ENCODE data around the gene MMP27. TPM values are rescaled to one million over a fixed set of nuclear protein-coding genes. Genes with fewer than 3 reads are reported as not detected.
"Not testable (repeated sequence)": the region's sequence is repeated elsewhere in the genome, so short reads cannot be mapped to it uniquely, and the experiment has no call there.

MMP27 gene
- total RNA-seq, 2 donors from 2014 or later, result not detected

- Histone ChIP-seq H3K27ac (no peak overlapping the region), H3K36me3 (no peaks in the 10 kb centered on the region), H3K4me1 (replicated peaks) (no peaks in the 10 kb centered on the region), H3K9me3 (no peaks in the 10 kb centered on the region), H3K4me3 (no peak overlapping the region), H3K27me3 (replicated peaks; ENCODE audit: insufficient read depth) (no peaks in the 10 kb centered on the region)
- peak; percentile 30 for DNase-seq (ENCODE audit: low spot score)
- intact Hi-C loops (cut with DNase I), result no loop called here
- 54% methylated on average over 8 of the region's 8 CpGs for WGBS
- TF ChIP-seq POLR2AphosphoS5 (IDR thresholded peaks at IDR 0.05), result no peak
- TF ChIP-seq, protein P1, sequence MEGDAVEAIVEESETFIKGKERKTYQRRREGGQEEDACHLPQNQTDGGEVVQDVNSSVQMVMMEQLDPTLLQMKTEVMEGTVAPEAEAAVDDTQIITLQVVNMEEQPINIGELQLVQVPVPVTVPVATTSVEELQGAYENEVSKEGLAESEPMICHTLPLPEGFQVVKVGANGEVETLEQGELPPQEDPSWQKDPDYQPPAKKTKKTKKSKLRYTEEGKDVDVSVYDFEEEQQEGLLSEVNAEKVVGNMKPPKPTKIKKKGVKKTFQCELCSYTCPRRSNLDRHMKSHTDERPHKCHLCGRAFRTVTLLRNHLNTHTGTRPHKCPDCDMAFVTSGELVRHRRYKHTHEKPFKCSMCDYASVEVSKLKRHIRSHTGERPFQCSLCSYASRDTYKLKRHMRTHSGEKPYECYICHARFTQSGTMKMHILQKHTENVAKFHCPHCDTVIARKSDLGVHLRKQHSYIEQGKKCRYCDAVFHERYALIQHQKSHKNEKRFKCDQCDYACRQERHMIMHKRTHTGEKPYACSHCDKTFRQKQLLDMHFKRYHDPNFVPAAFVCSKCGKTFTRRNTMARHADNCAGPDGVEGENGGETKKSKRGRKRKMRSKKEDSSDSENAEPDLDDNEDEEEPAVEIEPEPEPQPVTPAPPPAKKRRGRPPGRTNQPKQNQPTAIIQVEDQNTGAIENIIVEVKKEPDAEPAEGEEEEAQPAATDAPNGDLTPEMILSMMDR (IDR thresholded peaks at IDR 0.05), result peak; percentile 12 to 70 (median 64)
Observed at GRCh38 chr11:102733232-102733875, 27.8 kb upstream of the MMP27 start.

DNA sequence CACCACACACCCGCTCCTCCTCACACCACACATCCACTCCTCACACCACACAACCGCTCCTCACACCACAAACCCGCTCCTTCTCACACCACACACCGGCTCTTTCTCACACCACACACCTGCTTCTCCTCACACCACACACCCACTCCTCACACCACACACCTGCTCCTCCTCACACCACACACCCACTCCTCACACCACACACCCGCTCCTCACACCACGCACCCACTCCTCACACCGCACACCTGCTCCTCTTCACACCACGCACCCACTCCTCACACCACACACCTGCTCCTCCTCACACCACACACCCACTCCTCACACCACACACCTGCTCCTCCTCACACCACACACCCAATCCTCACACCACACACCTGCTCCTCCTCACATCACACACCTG is 25.4 kb upstream of the MMP27 start:
- H3K27ac ChIP-seq; H3K27me3 ChIP-seq (replicated peaks; ENCODE audit: insufficient read depth); H3K36me3 ChIP-seq; DNase-seq (ENCODE audit: low spot score); H3K4me3 ChIP-seq; H3K4me1 ChIP-seq (replicated peaks); H3K9me3 ChIP-seq; intact Hi-C loops (cut with DNase I): not testable (repeated sequence)
- 54% methylated on average over 8 of the region's 8 CpGs for WGBS

- 50% methylated on average over 9 of the region's 9 CpGs for WGBS
- intact Hi-C loops (cut with DNase I), result no loop called here
Observed at GRCh38 chr11:102729849-102730815, 24.6 kb upstream of the MMP27 start.

DNA sequence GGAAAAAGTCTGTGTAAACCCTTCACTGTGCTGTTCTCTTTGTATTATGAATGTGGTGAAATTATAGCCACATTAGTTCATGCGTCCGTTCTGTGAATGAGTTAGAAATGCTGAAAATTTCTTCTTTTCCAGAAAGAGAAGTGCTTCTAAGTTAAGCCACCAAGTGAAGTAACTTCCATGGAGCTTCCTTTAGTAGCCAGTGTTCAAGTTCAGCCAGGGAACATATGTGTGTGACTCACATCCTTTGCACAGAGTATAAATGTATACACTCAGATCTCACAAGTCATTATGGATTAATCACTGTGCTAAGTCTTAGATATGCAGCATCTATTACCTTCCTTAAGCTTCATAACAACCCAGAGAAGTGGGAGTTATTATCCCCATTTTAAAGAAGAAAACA is 22.3 kb upstream of the MMP27 start:
- Histone ChIP-seq H3K27me3 (replicated peaks; ENCODE audit: insufficient read depth) (no peaks in the 10 kb centered on the region), H3K27ac (no peak overlapping the region), H3K4me3 (no peak overlapping the region), H3K4me1 (replicated peaks) (no peaks in the 10 kb centered on the region), H3K36me3 (no peaks in the 10 kb centered on the region), H3K9me3 (no peaks in the 10 kb centered on the region)
- 79% methylated on average over 2 of the region's 2 CpGs for WGBS
- DNase-seq (ENCODE audit: low spot score), result no peak
- intact Hi-C loops (cut with DNase I), result no loop called here
- TF ChIP-seq POLR2A (IDR thresholded peaks at IDR 0.05) (no peak), POLR2AphosphoS5 (IDR thresholded peaks at IDR 0.05) (no peak)
- TF ChIP-seq, protein P1 (IDR thresholded peaks at IDR 0.05), result no peak

More at GRCh38 chr11:102729849-102730815, 24.6 kb upstream of the MMP27 start:
- TF ChIP-seq, protein P1 (IDR thresholded peaks at IDR 0.05), result no peak
- TF ChIP-seq POLR2AphosphoS5 (IDR thresholded peaks at IDR 0.05) (no peak), POLR2A (IDR thresholded peaks at IDR 0.05) (no peak)
- Histone ChIP-seq H3K9me3 (no peaks in the 10 kb centered on the region), H3K4me3 (no peak overlapping the region), H3K4me1 (replicated peaks) (no peaks in the 10 kb centered on the region), H3K36me3 (no peaks in the 10 kb centered on the region), H3K27ac (no peak overlapping the region), H3K27me3 (replicated peaks; ENCODE audit: insufficient read depth) (no peaks in the 10 kb centered on the region)
- DNase-seq (ENCODE audit: low spot score), result no peak

DNA sequence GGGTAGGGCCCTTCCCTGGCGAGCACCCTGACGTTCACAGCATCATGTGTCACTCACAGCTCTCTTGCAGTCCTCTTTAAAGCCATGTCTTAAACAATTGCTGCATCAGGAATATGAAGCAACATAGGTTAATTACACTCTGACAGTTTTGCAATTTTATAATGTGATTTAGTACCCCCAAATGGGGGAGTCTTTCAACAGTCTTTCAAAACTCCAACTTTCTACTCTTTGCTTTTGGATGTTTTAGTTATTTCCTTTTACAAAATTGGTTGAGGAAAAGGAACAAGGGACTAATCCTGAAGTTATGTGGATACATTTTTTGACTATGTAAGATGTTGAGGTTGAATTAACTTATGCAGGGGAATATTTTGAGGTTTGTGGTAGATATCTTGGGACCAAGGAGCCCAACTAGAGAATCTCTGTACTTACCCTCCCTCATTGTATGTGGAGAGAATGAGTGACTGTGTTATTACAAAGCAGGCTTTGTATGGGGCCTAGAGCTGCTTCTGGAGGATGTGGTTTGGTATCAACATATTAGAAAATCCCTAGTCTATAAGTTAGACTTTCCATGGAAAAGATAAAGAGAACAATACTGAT is 19.4 kb upstream of the MMP27 start, which contains the start of gene MMP8:
Gene MMP8, minus strand, starts transcription at position 51 of the 597 bp plus-strand sequence. CDS start 99 bp downstream, outside the sequence.
- WGBS, result 34% methylated on average over 2 of the region's 2 CpGs
- H3K4me3 ChIP-seq, result no peak within 1 kb of the TSS
- intact Hi-C loops (cut with DNase I), result no loop called here
- no peaks in the 10 kb centered on the region for H3K27me3 ChIP-seq (replicated peaks; ENCODE audit: insufficient read depth)
- TF ChIP-seq POLR2A (IDR thresholded peaks at IDR 0.05) (no peak), POLR2AphosphoS5 (IDR thresholded peaks at IDR 0.05) (no peak)
- TF ChIP-seq, protein P1 (IDR thresholded peaks at IDR 0.05), result no peak
- no peak within 1 kb of the TSS for H3K27ac ChIP-seq
- no peaks in the 10 kb centered on the region for H3K9me3 ChIP-seq
- H3K36me3 ChIP-seq, result no peaks in the 10 kb centered on the region
- H3K4me1 ChIP-seq (replicated peaks), result no peaks in the 10 kb centered on the region
- no peak for DNase-seq (ENCODE audit: low spot score)
